NB4 (cell line): ENCODE data around the gene WARS2.

ENCODE experiments used
- POLR2A ChIP-seq: IDR thresholded peaks from 2 replicates; pipeline ENCODE4 v1.6.1; 2011; ENCODE audit warnings: mild to moderate bottlenecking; ENCODE audit not compliant: insufficient read length; ENCODE audit errors: extremely low read depth
- TF ChIP-seq, protein P1 (sequence below): IDR thresholded peaks from one replicate; pipeline ENCODE4 v1.5.1; 2012; ENCODE audit warnings: low read depth, low read length
- TF ChIP-seq, protein P2 (sequence below): IDR thresholded peaks from 2 replicates; pipeline ENCODE4 v1.6.1; 2011; ENCODE audit warnings: low read depth, low read length

GRCh38 chr1:118995312-118996016 lies 145.0 kb downstream of the WARS2 start:
- TF ChIP-seq, protein P1, sequence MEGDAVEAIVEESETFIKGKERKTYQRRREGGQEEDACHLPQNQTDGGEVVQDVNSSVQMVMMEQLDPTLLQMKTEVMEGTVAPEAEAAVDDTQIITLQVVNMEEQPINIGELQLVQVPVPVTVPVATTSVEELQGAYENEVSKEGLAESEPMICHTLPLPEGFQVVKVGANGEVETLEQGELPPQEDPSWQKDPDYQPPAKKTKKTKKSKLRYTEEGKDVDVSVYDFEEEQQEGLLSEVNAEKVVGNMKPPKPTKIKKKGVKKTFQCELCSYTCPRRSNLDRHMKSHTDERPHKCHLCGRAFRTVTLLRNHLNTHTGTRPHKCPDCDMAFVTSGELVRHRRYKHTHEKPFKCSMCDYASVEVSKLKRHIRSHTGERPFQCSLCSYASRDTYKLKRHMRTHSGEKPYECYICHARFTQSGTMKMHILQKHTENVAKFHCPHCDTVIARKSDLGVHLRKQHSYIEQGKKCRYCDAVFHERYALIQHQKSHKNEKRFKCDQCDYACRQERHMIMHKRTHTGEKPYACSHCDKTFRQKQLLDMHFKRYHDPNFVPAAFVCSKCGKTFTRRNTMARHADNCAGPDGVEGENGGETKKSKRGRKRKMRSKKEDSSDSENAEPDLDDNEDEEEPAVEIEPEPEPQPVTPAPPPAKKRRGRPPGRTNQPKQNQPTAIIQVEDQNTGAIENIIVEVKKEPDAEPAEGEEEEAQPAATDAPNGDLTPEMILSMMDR, result no peak
- TF ChIP-seq, protein P2, sequence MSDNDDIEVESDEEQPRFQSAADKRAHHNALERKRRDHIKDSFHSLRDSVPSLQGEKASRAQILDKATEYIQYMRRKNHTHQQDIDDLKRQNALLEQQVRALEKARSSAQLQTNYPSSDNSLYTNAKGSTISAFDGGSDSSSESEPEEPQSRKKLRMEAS, result no peak
- no peak for TF ChIP-seq POLR2A
